ENCODE measurements around the gene DLX1.

- TF ChIP-seq ZNF660 (tag by site-specific recombination; IDR thresholded peaks at IDR 0.05): no peak
- no peak for TF ChIP-seq ZNF473 (tag by site-specific recombination; IDR thresholded peaks at IDR 0.05)
- no peak for TF ChIP-seq BCL11A (tag by site-specific recombination; IDR thresholded peaks at IDR 0.05; ENCODE audit: low read depth)
- TF ChIP-seq CTCF (tag by site-specific recombination; IDR thresholded peaks at IDR 0.05): no peak
- no peak for TF ChIP-seq ZBTB48 (tag by site-specific recombination; IDR thresholded peaks at IDR 0.05)
- no peak for TF ChIP-seq ZNF596 (tag by site-specific recombination; IDR thresholded peaks at IDR 0.05)
- TF ChIP-seq, protein P1, sequence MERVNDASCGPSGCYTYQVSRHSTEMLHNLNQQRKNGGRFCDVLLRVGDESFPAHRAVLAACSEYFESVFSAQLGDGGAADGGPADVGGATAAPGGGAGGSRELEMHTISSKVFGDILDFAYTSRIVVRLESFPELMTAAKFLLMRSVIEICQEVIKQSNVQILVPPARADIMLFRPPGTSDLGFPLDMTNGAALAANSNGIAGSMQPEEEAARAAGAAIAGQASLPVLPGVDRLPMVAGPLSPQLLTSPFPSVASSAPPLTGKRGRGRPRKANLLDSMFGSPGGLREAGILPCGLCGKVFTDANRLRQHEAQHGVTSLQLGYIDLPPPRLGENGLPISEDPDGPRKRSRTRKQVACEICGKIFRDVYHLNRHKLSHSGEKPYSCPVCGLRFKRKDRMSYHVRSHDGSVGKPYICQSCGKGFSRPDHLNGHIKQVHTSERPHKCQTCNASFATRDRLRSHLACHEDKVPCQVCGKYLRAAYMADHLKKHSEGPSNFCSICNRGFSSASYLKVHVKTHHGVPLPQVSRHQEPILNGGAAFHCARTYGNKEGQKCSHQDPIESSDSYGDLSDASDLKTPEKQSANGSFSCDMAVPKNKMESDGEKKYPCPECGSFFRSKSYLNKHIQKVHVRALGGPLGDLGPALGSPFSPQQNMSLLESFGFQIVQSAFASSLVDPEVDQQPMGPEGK (tag by site-specific recombination; IDR thresholded peaks at IDR 0.05): no peak
- no peak for TF ChIP-seq RBAK (tag by site-specific recombination; IDR thresholded peaks at IDR 0.05)
- no peak for TF ChIP-seq ZSCAN23 (tag by site-specific recombination; IDR thresholded peaks at IDR 0.05)
- TF ChIP-seq YY1 (tag by site-specific recombination; IDR thresholded peaks at IDR 0.05): no peak
- no peak for TF ChIP-seq MYNN (tag by site-specific recombination; IDR thresholded peaks at IDR 0.05; ENCODE audit: borderline replicate concordance)
- TF ChIP-seq ZNF140 (tag by site-specific recombination; IDR thresholded peaks at IDR 0.05): no peak
- TF ChIP-seq ZFP3 (tag by site-specific recombination; IDR thresholded peaks at IDR 0.05; ENCODE audit: low read depth): no peak
- TF ChIP-seq ZNF558 (tag by site-specific recombination; IDR thresholded peaks at IDR 0.05): no peak
Measured at GRCh38 chr2:172087780-172088244, 2.5 kb downstream of the DLX1 start.
